ENCODE results near the gene ELOVL6. TPM values are rescaled to one million over a fixed set of nuclear protein-coding genes. Genes with fewer than 3 reads are reported as not detected.

Gene ELOVL6
- total and polyA plus RNA-seq, 9 of the 15 experiments (the other 6 are each of a cell fraction or from before 2014, with no cell fraction given) = 18.3 to 82.6 (median 46.0) TPM

- TF ChIP-seq TFAM (CRISPR knock-in tag; conservative IDR thresholded peaks at IDR 0.05) (no peak), KLF13 (tag; IDR thresholded peaks at IDR 0.05; ENCODE audit: borderline replicate concordance, low read depth) (no peak), HDAC1 (IDR thresholded peaks at IDR 0.05) (no peak), STAT5B (CRISPR knock-in tag; IDR thresholded peaks at IDR 0.05) (no peak), RBM17 (IDR thresholded peaks at IDR 0.05; ENCODE audit: borderline replicate concordance, low read depth, low read length) (no peak), MBD1 (CRISPR knock-in tag; IDR thresholded peaks at IDR 0.05) (no peak), CBX5 (IDR thresholded peaks at IDR 0.05; ENCODE audit: borderline replicate concordance, low read depth) (no peak), DMBX1 (CRISPR knock-in tag; IDR thresholded peaks at IDR 0.05; ENCODE audit: borderline replicate concordance) (no peak), NFRKB (IDR thresholded peaks at IDR 0.05; ENCODE audit: low read depth) (no peak), ARHGAP35 (IDR thresholded peaks at IDR 0.05; ENCODE audit: partially characterized antibody) (no peak)
These were observed 78.5 kb downstream of the ELOVL6 start (continued) for GRCh38 chr4:110119880-110120279.

GRCh38 chr4:110119337-110119736 lies 79.1 kb downstream of the ELOVL6 start:
- POLR2A ChIA-PET = interaction anchor here (0.6 to 1.5 kb wide), 5 partner anchors 8 to 686 kb away, joined by 3 to 5 read pairs (median 3); partner anchors contain the start of gene SEC24B

More at GRCh38 chr4:110119337-110119736, 79.1 kb downstream of the ELOVL6 start:
- TF ChIP-seq FOSL1 (tag; conservative IDR thresholded peaks at IDR 0.05) (0 out of 2 replicates have a peak, but pooled peaks have one; percentile 13), HMBOX1 (IDR thresholded peaks at IDR 0.05) (0 out of 2 replicates have a peak, but pooled peaks have one; percentile 18), DNMT1 (IDR thresholded peaks at IDR 0.05) (no peak), SRSF7 (optimal IDR thresholded peaks at IDR 0.05; ENCODE audit: low read depth, low read length) (no peak), GATAD2A (IDR thresholded peaks at IDR 0.05) (no peak), YY1 (IDR thresholded peaks at IDR 0.05; ENCODE audit: borderline replicate concordance in 1 of 3, control insufficient read depth in 1 of 3, extremely low read depth in 1 of 3, insufficient read depth in 3 of 3, insufficient read length in 1 of 3, insufficient replicate concordance in 2 of 3, low read depth in 1 of 3, low read length in 2 of 3) (no peak), ZFPM2 (CRISPR knock-in tag; IDR thresholded peaks at IDR 0.05) (no peak), GABPA (tag; conservative IDR thresholded peaks at IDR 0.05; ENCODE audit: low read depth) (peak; percentile 45; the same call in 1 of the 2 replicates), TFAM (CRISPR knock-in tag; conservative IDR thresholded peaks at IDR 0.05) (no peak), KLF13 (tag; IDR thresholded peaks at IDR 0.05; ENCODE audit: borderline replicate concordance, low read depth) (no peak), KHSRP (IDR thresholded peaks at IDR 0.05) (no peak)
- Histone ChIP-seq H3K27ac (ENCODE audit: extremely low read depth, low read depth, low read length) (no peak overlapping the region), H3K4me3 (no peak overlapping the region), H3K4me2 (ENCODE audit: insufficient read depth, low read length) (no peak overlapping the region), H3K36me3 (ENCODE audit: control insufficient read depth, insufficient read depth, low read length) (peaks cover 40% of the 10 kb centered on the region), H3K27me3 (ENCODE audit: control insufficient read depth in 2 of 2, insufficient read depth in 2 of 2, low read length in 2 of 2) (no peaks in the 10 kb centered on the region), H4K20me1 (replicated peaks; ENCODE audit: control insufficient read depth, insufficient read depth, low read length) (no peaks in the 10 kb centered on the region), H3K4me1 (replicated peaks in 1 of 2; ENCODE audit: control insufficient read depth in 2 of 2, insufficient read depth in 2 of 2, low read length in 2 of 2) (no peaks in the 10 kb centered on the region; a peak in 1 of 5 replicates), H3K9me1 (ENCODE audit: control insufficient read depth, insufficient read depth, low read length) (no peaks in the 10 kb centered on the region), H3K79me2 (ENCODE audit: control insufficient read depth, insufficient read depth, low read length) (peaks cover 29% of the 10 kb centered on the region; the same call in 1 of the 3 replicates), H3K9me3 (replicated peaks; ENCODE audit: control insufficient read depth, insufficient read depth, low read depth, low read length) (no peaks in the 10 kb centered on the region), H3K9ac (ENCODE audit: insufficient read depth in 1 of 2, low read depth in 2 of 2, low read length in 2 of 2) (no peak overlapping the region), H2AFZ (ENCODE audit: low read depth, low read length) (no peak overlapping the region)
- no TSS peak for BruUV-seq (replicated peaks)
- intact Hi-C loops (cut with micrococcal nuclease) = no loop called here
- WGBS (ENCODE audit: insufficient coverage, low coverage, missing lambda C conversion rate) = 51% methylated on average over 3 of the region's 3 CpGs
- no peak for DNase-seq (ENCODE audit: extremely low read depth in 1 of 4, low spot score in 3 of 4)
- ATAC-seq = peak; percentile 46; the same call in 1 of the 3 replicates
- CTCF ChIA-PET (ENCODE audit: low intra/inter-chr PET ratio) = no interaction called here
- no peak for FAIRE-seq
- in situ Hi-C loops (cut with MboI) = no loop called here
